CD4-positive, alpha-beta T cell (primary cell): Measurements from ENCODE around the gene MARVELD2. TPM values are rescaled to one million over a fixed set of nuclear protein-coding genes. Genes with fewer than 3 reads are reported as not detected.
"Not testable (repeated sequence)": the region's sequence is repeated elsewhere in the genome, so short reads cannot be mapped to it uniquely, and the experiment has no call there.

Experiments
- ATAC-seq: fragments of 200-7000 bp; cut with Tn5 transposase; one replicate; pipeline ENCODE4 v1.10.0; 2022; ENCODE audit warnings: mild to moderate bottlenecking; ENCODE audit not compliant: poor library complexity
- CTCF ChIA-PET: fragments of 350-600 bp; sonication (Branson Sonifier 250); formaldehyde crosslinking; loops from one replicate; lab custom pipeline; 2021; ENCODE audit warnings: antibody characterized with exemption, inconsistent platforms; lab: Charles Lee
- POLR2A ChIA-PET: fragments of 350-600 bp; sonication (Branson Sonifier 250); formaldehyde crosslinking; loops from one replicate; lab custom pipeline; 2021; ENCODE audit warnings: antibody characterized with exemption, inconsistent platforms; lab: Charles Lee
- DNase-seq, 14 experiments: peaks; one replicate each; pipeline ENCODE4 v3.0.0-alpha.2; 2013 to 2020; ENCODE audit warnings: mixed read lengths in 2 of 14
- H3K27ac ChIP-seq, 2 donors: one replicate each; pipeline versions ENCODE4 v1.5.1 to v1.7.0; 2013; ENCODE audit warnings: low read length in 2 of 2, low read depth in 1 of 2, mild to moderate bottlenecking in 1 of 2
- H3K27me3 ChIP-seq, 2 experiments: 1 replicate in 1 of 2; 2 replicates in 1 of 2; pipeline versions ENCODE4 v1.6.1 to v1.7.0; 2013; ENCODE audit warnings: low read length in 2 of 2, control low read depth in 1 of 2, mild to moderate bottlenecking in 1 of 2, moderate library complexity in 1 of 2; ENCODE audit not compliant: insufficient read depth in 2 of 2, control insufficient read depth in 1 of 2
- H3K36me3 ChIP-seq: one replicate; pipeline ENCODE4 v1.6.1; 2013; ENCODE audit warnings: low read length, control low read depth; ENCODE audit not compliant: insufficient read depth
- H3K4me1 ChIP-seq: one replicate; pipeline ENCODE4 v1.6.1; 2013; ENCODE audit warnings: low read length, control low read depth; ENCODE audit not compliant: insufficient read depth
- H3K4me3 ChIP-seq: one replicate; pipeline ENCODE4 v1.5.1; 2013; ENCODE audit warnings: mild to moderate bottlenecking, low read length, moderate library complexity
- H3K9me3 ChIP-seq, 2 experiments: 1 replicate in 1 of 2; 2 replicates in 1 of 2; pipeline versions ENCODE4 v1.6.1 to v1.7.0; 2013; ENCODE audit warnings: low read length in 2 of 2, mild to moderate bottlenecking in 2 of 2, control low read depth in 1 of 2, moderate library complexity in 1 of 2; ENCODE audit not compliant: control insufficient read depth in 1 of 2, insufficient read depth in 1 of 2
- H3K27ac Mint-ChIP-seq: one replicate; pipeline ENCODE4 v1.8.0; 2020; ENCODE audit warnings: mixed read lengths
- H3K27me3 Mint-ChIP-seq: one replicate; pipeline ENCODE4 v1.8.0; 2021; ENCODE audit warnings: mixed read lengths
- H3K36me3 Mint-ChIP-seq: one replicate; pipeline ENCODE4 v1.8.0; 2021; ENCODE audit warnings: low read depth, mixed read lengths
- H3K4me1 Mint-ChIP-seq: one replicate; pipeline ENCODE4 v1.8.0; 2021; ENCODE audit warnings: low read depth, mixed read lengths
- H3K4me3 Mint-ChIP-seq: one replicate; pipeline ENCODE4 v1.8.0; 2020; ENCODE audit warnings: mild to moderate bottlenecking, mixed read lengths
- H3K9me3 Mint-ChIP-seq: one replicate; pipeline ENCODE4 v1.8.0; 2020; ENCODE audit warnings: mixed read lengths
- intact Hi-C, 2 experiments: fragments of 100-400 bp; cut with DNase I in 1 of 2; cut with micrococcal nuclease in 1 of 2; formaldehyde crosslinking; loops; one replicate each; pipeline versions ENCODE4 v1.15.1 to v1.9.0; 2023 to 2025; cut with DNase I, micrococcal nuclease
- total RNA-seq, 174 experiments: library from RNA in 2 of 174; stranded (reverse) in 2 of 174; gene quantifications; one replicate each; pipeline ENCODE4 v1.2.3 and lab custom pipeline; 2021 to 2026
- TF ChIP-seq, protein P1 (sequence below): fragments of 200-600 bp; IDR thresholded peaks from one replicate; pipeline ENCODE4 v1.8.0; 2022; ENCODE audit warnings: antibody characterized with exemption, mild to moderate bottlenecking

The MARVELD2 gene
- total RNA-seq, 2 experiments from 2014 or later = 0.14 to 0.19 TPM

DNA sequence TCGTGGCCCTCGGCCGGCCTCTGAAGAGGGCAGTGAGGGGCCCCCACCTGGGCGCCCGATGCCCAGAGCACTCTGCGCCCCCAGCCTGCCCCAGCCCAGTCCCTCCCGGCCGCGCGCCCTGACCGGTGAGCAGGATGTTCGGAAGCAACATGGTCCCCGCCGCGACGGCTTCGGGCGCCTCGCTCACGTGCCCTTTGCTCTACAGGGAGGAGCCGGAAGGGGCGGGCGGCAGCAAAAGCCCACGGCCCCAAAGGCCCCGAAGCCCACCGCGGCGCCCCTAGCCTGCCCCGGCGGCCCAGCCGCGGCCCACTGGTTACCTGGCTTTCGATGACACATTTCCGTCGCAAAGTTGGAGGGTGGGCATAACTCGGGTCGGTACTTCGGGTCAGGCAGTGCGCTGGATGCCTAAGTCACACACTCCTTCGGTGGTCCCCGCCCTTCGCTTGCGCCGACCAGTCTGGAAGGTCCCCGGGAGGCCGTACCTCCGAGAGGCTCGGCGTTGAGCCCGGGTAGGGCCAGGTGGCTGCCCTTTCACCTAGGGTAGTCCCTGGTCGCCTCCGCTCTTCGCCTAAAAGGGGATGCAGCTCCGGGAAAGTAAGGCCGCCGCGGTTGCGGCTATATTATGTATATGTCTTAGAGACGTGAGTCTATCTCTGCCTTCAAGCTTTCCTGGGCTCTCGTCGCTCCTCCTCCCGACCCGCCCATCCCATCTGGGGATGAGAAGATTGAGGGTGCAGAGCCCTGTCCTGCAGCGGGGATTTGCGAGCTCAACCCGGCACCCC lies 45.4 kb upstream of the MARVELD2 start, which contains the start of the genes AK6, RAD17 and TAF9:
Gene AK6, minus strand, starts transcription at position 181 of the 782 bp plus-strand sequence. Its CDS starts 30 bp downstream, at position 151.
Gene RAD17, plus strand, starts transcription at position 479 of the 782 bp plus-strand sequence. CDS start 2,391 bp downstream, outside the sequence.
Gene TAF9, minus strand, starts transcription at position 181 of the 782 bp plus-strand sequence. CDS start 3,783 bp downstream, outside the sequence.
- peak; percentile 83 to 95 (median 88) for DNase-seq
- Mint-ChIP-seq H3K27ac (peak within 1 kb of the TSS; percentile 98), H3K27me3 (no peaks in the 10 kb centered on the region), H3K9me3 (no peaks in the 10 kb centered on the region), H3K4me1 (peaks cover 55% of the 10 kb centered on the region), H3K4me3 (peak within 1 kb of the TSS; percentile 99), H3K36me3 (peaks cover 58% of the 10 kb centered on the region)
- Histone ChIP-seq H3K9me3 (no peaks in the 10 kb centered on the region), H3K27ac (peak within 1 kb of the TSS; percentile 94 to 98), H3K4me1 (peaks cover 20% of the 10 kb centered on the region), H3K27me3 (no peaks in the 10 kb centered on the region), H3K36me3 (peaks cover 27% of the 10 kb centered on the region), H3K4me3 (peak within 1 kb of the TSS; percentile 90)
- intact Hi-C loops = loop anchor here (1.0 to 5.0 kb wide), 8 partner anchors 37 to 327 kb away; partner anchors contain the start of genes CCDC125 (in 2 of the 2), CCNB1 (in 1 of the 2), CDK7 (in 1 of the 2) and CENPH (in 1 of the 2)
- CTCF ChIA-PET = interaction anchor here (1.0 to 1.2 kb wide), 3 partner anchors 36 to 326 kb away, joined by 3 to 7 read pairs (median 4); partner anchors contain the start of gene SLC30A5
- TF ChIP-seq, protein P1, sequence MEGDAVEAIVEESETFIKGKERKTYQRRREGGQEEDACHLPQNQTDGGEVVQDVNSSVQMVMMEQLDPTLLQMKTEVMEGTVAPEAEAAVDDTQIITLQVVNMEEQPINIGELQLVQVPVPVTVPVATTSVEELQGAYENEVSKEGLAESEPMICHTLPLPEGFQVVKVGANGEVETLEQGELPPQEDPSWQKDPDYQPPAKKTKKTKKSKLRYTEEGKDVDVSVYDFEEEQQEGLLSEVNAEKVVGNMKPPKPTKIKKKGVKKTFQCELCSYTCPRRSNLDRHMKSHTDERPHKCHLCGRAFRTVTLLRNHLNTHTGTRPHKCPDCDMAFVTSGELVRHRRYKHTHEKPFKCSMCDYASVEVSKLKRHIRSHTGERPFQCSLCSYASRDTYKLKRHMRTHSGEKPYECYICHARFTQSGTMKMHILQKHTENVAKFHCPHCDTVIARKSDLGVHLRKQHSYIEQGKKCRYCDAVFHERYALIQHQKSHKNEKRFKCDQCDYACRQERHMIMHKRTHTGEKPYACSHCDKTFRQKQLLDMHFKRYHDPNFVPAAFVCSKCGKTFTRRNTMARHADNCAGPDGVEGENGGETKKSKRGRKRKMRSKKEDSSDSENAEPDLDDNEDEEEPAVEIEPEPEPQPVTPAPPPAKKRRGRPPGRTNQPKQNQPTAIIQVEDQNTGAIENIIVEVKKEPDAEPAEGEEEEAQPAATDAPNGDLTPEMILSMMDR = no peak
- ATAC-seq = peak; percentile 86
- POLR2A ChIA-PET = interaction anchor here (1.7 to 2.1 kb wide), 3 partner anchors 36 to 276 kb away, joined by 10 to 17 read pairs (median 11); partner anchors contain the start of genes CCDC125, CDK7 and SLC30A5

DNA sequence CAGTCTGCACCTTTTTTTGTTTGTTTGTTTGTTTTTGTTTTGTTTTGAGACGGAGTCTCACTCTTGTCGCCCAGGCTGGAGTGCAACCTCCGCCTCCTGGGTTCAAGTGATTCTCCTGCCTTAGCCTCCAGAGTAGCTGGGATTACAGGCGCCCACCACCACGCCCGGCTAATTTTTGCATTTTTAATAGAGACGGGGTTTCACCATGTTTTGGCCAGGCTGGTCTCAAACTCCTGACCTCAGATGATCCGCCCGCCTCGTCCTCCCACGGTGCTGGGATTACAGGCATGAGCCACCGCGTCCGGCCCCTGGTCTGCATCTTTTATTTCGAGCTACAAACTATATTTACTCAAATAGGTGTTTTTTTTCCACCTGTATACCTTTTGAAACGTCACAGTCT lies 44.6 kb upstream of the MARVELD2 start:
- ChIA-PET POLR2A (interaction anchor here (1.7 to 2.1 kb wide), 3 partner anchors 37 to 277 kb away, joined by 10 to 17 read pairs (median 11); partner anchors contain the start of genes CCDC125, CDK7 and SLC30A5), CTCF (interaction anchor here (1.0 to 1.2 kb wide), 3 partner anchors 36 to 327 kb away, joined by 3 to 7 read pairs (median 4); partner anchors contain the start of gene SLC30A5)
- not testable (repeated sequence) for H3K9me3 ChIP-seq, ATAC-seq, H3K27me3 ChIP-seq, H3K9me3 Mint-ChIP-seq, H3K27me3 Mint-ChIP-seq
- peak overlapping the region; percentile 92 for H3K4me3 Mint-ChIP-seq
- peaks cover 49% of the 10 kb centered on the region for H3K4me1 Mint-ChIP-seq
- peaks cover 20% of the 10 kb centered on the region for H3K4me1 ChIP-seq
- peak overlapping the region; percentile 90 for H3K4me3 ChIP-seq
- peaks cover 57% of the 10 kb centered on the region for H3K36me3 Mint-ChIP-seq
- peak overlapping the region; percentile 98 for H3K27ac Mint-ChIP-seq
- intact Hi-C loops = loop anchor here in 1 of 2 experiments (5.0 kb wide), 1 partner anchor 138 kb away; the partner anchor contains the start of gene CDK7
- peaks cover 26% of the 10 kb centered on the region for H3K36me3 ChIP-seq
- H3K27ac ChIP-seq = peak overlapping the region in 1 of 2 donors; percentile 98
- peak in 1 of 14 experiments; percentile 11 for DNase-seq

DNA sequence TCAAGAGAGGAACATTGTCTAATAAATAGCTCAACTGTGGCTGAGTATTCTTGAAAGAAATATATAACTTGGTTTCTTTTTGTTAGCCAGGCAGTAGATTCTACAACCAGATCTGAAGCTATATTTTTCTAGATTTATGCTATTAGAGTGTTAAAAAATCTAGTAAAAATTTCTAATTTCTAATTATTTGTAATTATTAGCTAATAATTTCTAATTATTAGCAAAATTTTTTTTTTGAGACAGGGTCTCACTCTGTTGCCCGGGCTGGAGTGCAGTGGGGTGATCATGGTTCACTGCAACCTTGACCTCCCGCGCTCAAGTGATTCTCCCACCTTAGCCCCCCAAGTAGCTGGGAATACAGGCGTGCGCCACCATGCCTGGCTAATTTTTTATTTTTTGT lies 42.5 kb upstream of the MARVELD2 start:
- Mint-ChIP-seq H3K27ac (peak overlapping the region; percentile 21), H3K4me1 (peaks cover 37% of the 10 kb centered on the region), H3K36me3 (peaks cover 57% of the 10 kb centered on the region), H3K27me3 (no peaks in the 10 kb centered on the region), H3K9me3 (no peaks in the 10 kb centered on the region), H3K4me3 (peak overlapping the region; percentile 66)
- no peaks in the 10 kb centered on the region for H3K27me3 ChIP-seq
- CTCF ChIA-PET = interaction anchor here (1.1 to 1.6 kb wide), 2 partner anchors 32 to 279 kb away, joined by 3 to 10 read pairs; partner anchors contain the start of gene SLC30A5
- DNase-seq = no peak
- ATAC-seq = no peak
- H3K4me3 ChIP-seq = no peak overlapping the region
- POLR2A ChIA-PET = interaction anchor here (1.1 to 1.5 kb wide), 3 partner anchors 40 to 278 kb away, joined by 3 to 6 read pairs (median 5); partner anchors contain the start of genes CCDC125, CDK7 and SLC30A5
- no peak overlapping the region for H3K27ac ChIP-seq
- peaks cover 18% of the 10 kb centered on the region for H3K36me3 ChIP-seq
- intact Hi-C loops = loop anchor here in 1 of 2 experiments (5.0 kb wide), 1 partner anchor 140 kb away; the partner anchor contains the start of gene CDK7
- H3K4me1 ChIP-seq = peaks cover 18% of the 10 kb centered on the region
- H3K9me3 ChIP-seq = no peaks in the 10 kb centered on the region
- TF ChIP-seq, protein P1 = no peak
